GM13976 (cell line): ENCODE results near the gene MYOF.

Source experiments
- DNase-seq: peaks from one replicate; pipeline ENCODE4 v3.0.0; 2012; ENCODE audit warnings: low spot score
- CTCF ChIP-seq: IDR thresholded peaks from 2 replicates; pipeline ENCODE4 v1.5.1; 2012; ENCODE audit warnings: borderline replicate concordance, mild to moderate bottlenecking; ENCODE audit not compliant: insufficient read depth; ENCODE audit errors: extremely low read depth, missing control alignments, control extremely low read depth
- in situ Hi-C: fragments of 300-500 bp; cut with MboI; formaldehyde crosslinking; loops from one replicate; pipeline ENCODE4 v1.12.0; 2022; ENCODE audit warnings: low sequenced_read_pairs, mixed read lengths, inconsistent platforms; ENCODE audit not compliant: unreplicated experiment

The MYOF gene

DNA sequence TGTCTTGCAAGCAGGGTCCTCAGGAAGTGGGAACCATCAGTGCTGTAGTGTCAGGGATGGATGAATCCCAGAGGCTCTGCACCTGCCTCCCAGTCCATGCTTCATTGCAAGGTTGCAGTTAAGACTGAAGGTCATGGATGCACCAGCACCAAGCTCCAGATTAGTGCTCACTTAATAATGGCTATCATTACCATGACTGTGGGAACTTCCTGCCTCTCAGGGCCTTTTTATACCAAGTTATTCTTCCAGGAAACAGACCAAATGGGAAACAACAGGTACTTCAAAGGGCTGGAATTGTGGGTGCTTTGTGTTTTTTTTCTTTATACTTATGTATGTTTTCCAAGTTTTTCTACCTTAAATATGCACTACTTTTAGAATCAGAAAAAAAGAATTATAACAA is 210.8 kb downstream of the MYOF start:
- TF ChIP-seq CTCF, result no peak

GRCh38 chr10:93269281-93269680 is 212.9 kb downstream of the MYOF start:
- no peak for TF ChIP-seq CTCF
- in situ Hi-C loops, result no loop called here

More for the DNA sequence above, 210.8 kb downstream of the MYOF start:
- DNase-seq, result no peak
- in situ Hi-C loops, result no loop called here

DNA sequence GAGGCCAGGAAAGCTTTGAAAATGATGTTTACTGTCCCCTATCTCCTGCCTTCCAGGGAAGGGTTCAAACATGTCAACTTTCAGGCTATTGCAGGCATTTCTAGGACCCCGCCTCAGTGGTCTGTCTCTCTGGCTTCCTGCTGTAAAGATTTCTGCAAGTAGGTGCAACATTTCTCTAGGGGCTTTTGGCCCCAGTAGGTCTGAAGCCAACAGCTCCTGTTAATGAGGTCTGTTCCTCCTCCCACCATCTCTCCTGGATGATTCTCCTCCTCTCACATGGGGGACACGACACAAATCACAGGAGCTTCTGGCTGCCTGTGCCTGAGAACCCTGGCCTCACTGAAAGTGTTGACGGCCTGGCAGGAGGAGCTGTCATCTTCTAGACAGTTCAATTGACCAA is 214.1 kb downstream of the MYOF start:
- no peak for DNase-seq
- in situ Hi-C loops, result no loop called here
- TF ChIP-seq CTCF, result no peak

More at GRCh38 chr10:93269281-93269680, 212.9 kb downstream of the MYOF start:
- no peak for DNase-seq

DNA sequence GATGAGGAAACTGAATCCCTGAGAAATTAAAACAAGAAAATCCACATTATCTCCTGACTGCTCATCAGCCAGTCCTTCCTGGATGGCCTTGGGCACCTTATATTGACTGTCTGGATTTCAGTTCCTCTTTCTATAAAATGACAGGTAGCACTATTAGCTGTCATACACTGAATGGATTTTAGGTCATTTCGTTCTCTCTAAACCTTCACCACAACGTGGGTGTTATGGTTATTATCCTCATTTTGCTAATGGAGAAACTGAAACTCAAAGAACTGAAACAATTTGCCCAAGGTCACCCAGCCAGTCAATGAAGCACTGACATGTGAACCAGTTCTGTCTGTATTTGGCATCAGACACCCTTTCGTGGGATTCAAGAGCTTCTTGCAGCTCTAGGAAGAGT is 214.6 kb downstream of the MYOF start:
- TF ChIP-seq CTCF, result no peak
- in situ Hi-C loops, result no loop called here

DNA sequence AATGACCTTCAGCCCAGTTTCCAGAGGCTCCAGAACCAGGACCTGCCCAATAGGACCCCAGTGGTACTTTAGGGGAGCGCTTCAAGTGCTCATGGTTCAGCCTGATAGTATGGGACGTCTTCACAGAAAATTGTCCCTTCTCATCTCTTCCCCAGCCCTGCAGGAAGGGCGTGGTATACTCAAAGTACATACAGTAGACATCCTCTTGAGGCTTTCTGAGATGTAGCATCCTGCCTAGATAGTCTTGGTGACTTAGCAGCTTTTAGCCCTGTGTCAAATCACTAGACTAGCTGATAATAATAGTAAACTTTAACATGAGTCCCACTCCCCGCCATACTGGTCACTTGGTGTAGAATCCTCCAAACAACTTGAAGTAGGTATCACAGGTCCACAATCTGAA is 215.3 kb downstream of the MYOF start:
- in situ Hi-C loops, result no loop called here
- no peak for TF ChIP-seq CTCF
- DNase-seq, result no peak

More for the DNA sequence above, 214.6 kb downstream of the MYOF start:
- peak; percentile 62 for DNase-seq

GRCh38 chr10:93261961-93262610 is 220.0 kb downstream of the MYOF start:
- in situ Hi-C loops, result no loop called here
- TF ChIP-seq CTCF, result no peak
- DNase-seq, result no peak
